Measurements from ENCODE around the gene SETD5.

Gene SETD5

DNA sequence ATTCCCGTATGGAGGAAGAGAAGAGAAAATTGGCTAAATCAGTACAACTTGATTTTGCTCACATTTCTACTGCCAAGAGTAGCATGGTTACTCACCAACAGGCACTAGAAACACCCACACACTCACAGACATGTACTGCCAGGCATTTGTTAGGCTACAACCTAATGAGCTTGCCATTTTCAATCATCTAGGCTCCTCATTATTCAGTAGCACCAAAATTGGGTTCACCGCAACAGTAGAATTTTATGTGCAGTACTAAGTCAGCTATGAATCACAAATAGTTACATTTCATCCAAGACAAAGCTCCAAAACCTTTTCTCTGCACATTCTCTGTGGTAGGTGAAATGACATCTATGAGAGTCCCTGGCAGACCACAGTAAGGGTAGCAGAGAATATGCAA, 49.5 kb upstream of the SETD5 start:
- TF ChIP-seq CSDC2 (CRISPR knock-in tag; IDR thresholded peaks at IDR 0.05) (no peak), PPARA (CRISPR knock-in tag; IDR thresholded peaks at IDR 0.05; ENCODE audit: borderline replicate concordance) (no peak), BACH2 (CRISPR knock-in tag; IDR thresholded peaks at IDR 0.05; ENCODE audit: borderline replicate concordance) (no peak), ZNF8 (CRISPR knock-in tag; IDR thresholded peaks at IDR 0.05) (no peak), OSR1 (CRISPR knock-in tag; IDR thresholded peaks at IDR 0.05) (no peak), GLIS3 (CRISPR knock-in tag; IDR thresholded peaks at IDR 0.05) (no peak), ARNTL (CRISPR knock-in tag; IDR thresholded peaks at IDR 0.05; ENCODE audit: borderline replicate concordance, low read depth) (no peak), TCF4 (CRISPR knock-in tag; IDR thresholded peaks at IDR 0.05; ENCODE audit: borderline replicate concordance) (no peak), ZNF565 (CRISPR knock-in tag; conservative IDR thresholded peaks at IDR 0.05; ENCODE audit: low read depth) (no peak), RARB (CRISPR knock-in tag; IDR thresholded peaks at IDR 0.05) (no peak), ZNF70 (CRISPR knock-in tag; IDR thresholded peaks at IDR 0.05) (no peak), ZC3H10 (CRISPR knock-in tag; IDR thresholded peaks at IDR 0.05) (no peak), ESRRG (CRISPR knock-in tag; IDR thresholded peaks at IDR 0.05) (no peak), TOX (CRISPR knock-in tag; IDR thresholded peaks at IDR 0.05; ENCODE audit: borderline replicate concordance) (no peak), SNAI2 (CRISPR knock-in tag; IDR thresholded peaks at IDR 0.05) (no peak)
- TF ChIP-seq, protein P1, sequence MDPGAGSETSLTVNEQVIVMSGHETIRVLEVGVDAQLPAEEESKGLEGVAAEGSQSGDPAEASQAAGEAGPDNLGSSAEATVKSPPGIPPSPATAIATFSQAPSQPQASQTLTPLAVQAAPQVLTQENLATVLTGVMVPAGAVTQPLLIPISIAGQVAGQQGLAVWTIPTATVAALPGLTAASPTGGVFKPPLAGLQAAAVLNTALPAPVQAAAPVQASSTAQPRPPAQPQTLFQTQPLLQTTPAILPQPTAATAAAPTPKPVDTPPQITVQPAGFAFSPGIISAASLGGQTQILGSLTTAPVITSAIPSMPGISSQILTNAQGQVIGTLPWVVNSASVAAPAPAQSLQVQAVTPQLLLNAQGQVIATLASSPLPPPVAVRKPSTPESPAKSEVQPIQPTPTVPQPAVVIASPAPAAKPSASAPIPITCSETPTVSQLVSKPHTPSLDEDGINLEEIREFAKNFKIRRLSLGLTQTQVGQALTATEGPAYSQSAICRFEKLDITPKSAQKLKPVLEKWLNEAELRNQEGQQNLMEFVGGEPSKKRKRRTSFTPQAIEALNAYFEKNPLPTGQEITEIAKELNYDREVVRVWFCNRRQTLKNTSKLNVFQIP (CRISPR knock-in tag; IDR thresholded peaks at IDR 0.05; ENCODE audit: borderline replicate concordance, low read depth): no peak
- TF ChIP-seq, protein P2, sequence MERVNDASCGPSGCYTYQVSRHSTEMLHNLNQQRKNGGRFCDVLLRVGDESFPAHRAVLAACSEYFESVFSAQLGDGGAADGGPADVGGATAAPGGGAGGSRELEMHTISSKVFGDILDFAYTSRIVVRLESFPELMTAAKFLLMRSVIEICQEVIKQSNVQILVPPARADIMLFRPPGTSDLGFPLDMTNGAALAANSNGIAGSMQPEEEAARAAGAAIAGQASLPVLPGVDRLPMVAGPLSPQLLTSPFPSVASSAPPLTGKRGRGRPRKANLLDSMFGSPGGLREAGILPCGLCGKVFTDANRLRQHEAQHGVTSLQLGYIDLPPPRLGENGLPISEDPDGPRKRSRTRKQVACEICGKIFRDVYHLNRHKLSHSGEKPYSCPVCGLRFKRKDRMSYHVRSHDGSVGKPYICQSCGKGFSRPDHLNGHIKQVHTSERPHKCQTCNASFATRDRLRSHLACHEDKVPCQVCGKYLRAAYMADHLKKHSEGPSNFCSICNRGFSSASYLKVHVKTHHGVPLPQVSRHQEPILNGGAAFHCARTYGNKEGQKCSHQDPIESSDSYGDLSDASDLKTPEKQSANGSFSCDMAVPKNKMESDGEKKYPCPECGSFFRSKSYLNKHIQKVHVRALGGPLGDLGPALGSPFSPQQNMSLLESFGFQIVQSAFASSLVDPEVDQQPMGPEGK (CRISPR knock-in tag; IDR thresholded peaks at IDR 0.05; ENCODE audit: borderline replicate concordance): no peak
- TF ChIP-seq, protein P3, sequence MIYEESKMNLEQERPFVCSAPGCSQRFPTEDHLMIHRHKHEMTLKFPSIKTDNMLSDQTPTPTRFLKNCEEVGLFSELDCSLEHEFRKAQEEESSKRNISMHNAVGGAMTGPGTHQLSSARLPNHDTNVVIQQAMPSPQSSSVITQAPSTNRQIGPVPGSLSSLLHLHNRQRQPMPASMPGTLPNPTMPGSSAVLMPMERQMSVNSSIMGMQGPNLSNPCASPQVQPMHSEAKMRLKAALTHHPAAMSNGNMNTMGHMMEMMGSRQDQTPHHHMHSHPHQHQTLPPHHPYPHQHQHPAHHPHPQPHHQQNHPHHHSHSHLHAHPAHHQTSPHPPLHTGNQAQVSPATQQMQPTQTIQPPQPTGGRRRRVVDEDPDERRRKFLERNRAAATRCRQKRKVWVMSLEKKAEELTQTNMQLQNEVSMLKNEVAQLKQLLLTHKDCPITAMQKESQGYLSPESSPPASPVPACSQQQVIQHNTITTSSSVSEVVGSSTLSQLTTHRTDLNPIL (CRISPR knock-in tag; IDR thresholded peaks at IDR 0.05; ENCODE audit: low read depth): no peak
- peak; percentile 62 for ATAC-seq

DNA sequence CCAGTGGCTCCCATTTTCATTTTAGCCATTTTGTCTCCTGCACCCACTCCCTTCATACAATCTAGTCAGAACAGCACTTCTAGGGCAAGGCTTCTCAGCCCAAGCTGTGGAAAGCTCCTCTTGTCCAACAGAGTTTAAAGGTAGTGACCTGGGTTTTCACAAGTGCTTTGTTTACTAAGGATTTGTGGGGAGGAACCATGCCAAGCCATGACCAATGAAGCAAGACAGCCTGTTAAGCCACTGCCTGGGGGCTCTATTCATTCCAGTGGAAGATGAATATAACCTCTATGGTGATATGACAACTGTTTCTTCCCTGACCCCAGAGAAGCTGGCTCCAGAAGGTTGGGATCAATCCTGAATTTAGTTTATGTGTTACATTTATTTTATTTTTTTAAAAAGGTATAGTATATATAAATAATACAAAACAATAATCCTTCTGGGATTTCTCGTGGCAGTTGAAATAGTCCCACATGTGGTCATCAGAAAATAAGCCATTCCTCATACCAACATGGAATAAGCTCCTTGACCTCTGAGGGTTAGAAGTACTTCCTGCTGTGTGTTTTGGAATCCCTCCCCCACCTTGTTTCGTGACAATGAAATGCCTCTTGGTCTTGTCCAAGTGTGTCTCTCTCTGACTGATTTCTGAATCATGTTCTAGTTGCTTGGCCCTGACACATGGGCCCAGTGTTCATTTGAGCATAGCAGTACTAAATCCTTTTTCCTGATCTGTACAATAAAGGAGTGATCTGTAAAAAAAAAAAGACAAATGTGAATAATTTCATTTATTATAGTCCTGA, 47.9 kb upstream of the SETD5 start:
- ATAC-seq: no peak
- TF ChIP-seq RARB (CRISPR knock-in tag; IDR thresholded peaks at IDR 0.05) (no peak), GLIS3 (CRISPR knock-in tag; IDR thresholded peaks at IDR 0.05) (no peak), CSDC2 (CRISPR knock-in tag; IDR thresholded peaks at IDR 0.05) (no peak), ZNF8 (CRISPR knock-in tag; IDR thresholded peaks at IDR 0.05) (no peak), TCF4 (CRISPR knock-in tag; IDR thresholded peaks at IDR 0.05; ENCODE audit: borderline replicate concordance) (no peak), ZNF565 (CRISPR knock-in tag; conservative IDR thresholded peaks at IDR 0.05; ENCODE audit: low read depth) (no peak), ZFP3 (CRISPR knock-in tag; IDR thresholded peaks at IDR 0.05) (no peak), SNAI2 (CRISPR knock-in tag; IDR thresholded peaks at IDR 0.05) (no peak), ZC3H10 (CRISPR knock-in tag; IDR thresholded peaks at IDR 0.05) (no peak), ZNF70 (CRISPR knock-in tag; IDR thresholded peaks at IDR 0.05) (no peak), BACH2 (CRISPR knock-in tag; IDR thresholded peaks at IDR 0.05; ENCODE audit: borderline replicate concordance) (no peak), ISL1 (CRISPR knock-in tag; IDR thresholded peaks at IDR 0.05) (no peak), TOX (CRISPR knock-in tag; IDR thresholded peaks at IDR 0.05; ENCODE audit: borderline replicate concordance) (no peak), ZFP30 (CRISPR knock-in tag; IDR thresholded peaks at IDR 0.05) (no peak), PPARA (CRISPR knock-in tag; IDR thresholded peaks at IDR 0.05; ENCODE audit: borderline replicate concordance) (no peak)
- TF ChIP-seq, protein P2 (CRISPR knock-in tag; IDR thresholded peaks at IDR 0.05; ENCODE audit: borderline replicate concordance): no peak
- TF ChIP-seq, protein P3 (CRISPR knock-in tag; IDR thresholded peaks at IDR 0.05; ENCODE audit: low read depth): no peak
- TF ChIP-seq, protein P1 (CRISPR knock-in tag; IDR thresholded peaks at IDR 0.05; ENCODE audit: borderline replicate concordance, low read depth): no peak
- TF ChIP-seq, protein P4, sequence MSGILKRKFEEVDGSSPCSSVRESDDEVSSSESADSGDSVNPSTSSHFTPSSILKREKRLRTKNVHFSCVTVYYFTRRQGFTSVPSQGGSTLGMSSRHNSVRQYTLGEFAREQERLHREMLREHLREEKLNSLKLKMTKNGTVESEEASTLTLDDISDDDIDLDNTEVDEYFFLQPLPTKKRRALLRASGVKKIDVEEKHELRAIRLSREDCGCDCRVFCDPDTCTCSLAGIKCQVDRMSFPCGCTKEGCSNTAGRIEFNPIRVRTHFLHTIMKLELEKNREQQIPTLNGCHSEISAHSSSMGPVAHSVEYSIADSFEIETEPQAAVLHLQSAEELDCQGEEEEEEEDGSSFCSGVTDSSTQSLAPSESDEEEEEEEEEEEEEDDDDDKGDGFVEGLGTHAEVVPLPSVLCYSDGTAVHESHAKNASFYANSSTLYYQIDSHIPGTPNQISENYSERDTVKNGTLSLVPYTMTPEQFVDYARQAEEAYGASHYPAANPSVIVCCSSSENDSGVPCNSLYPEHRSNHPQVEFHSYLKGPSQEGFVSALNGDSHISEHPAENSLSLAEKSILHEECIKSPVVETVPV (CRISPR knock-in tag; IDR thresholded peaks at IDR 0.05): no peak
